ENCODE results near the gene TCF7L1. TPM values are rescaled to one million over a fixed set of nuclear protein-coding genes. Genes with fewer than 3 reads are reported as not detected.
"Not testable (repeated sequence)": the region's sequence is repeated elsewhere in the genome, so short reads cannot be mapped to it uniquely, and the experiment has no call there.

Gene TCF7L1
- total RNA-seq, 1 donor from 2014 or later, result 62.7 TPM

GRCh38 chr2:85152895-85153294 is 19.7 kb downstream of the TCF7L1 start:
- H3K4me1 Mint-ChIP-seq (ENCODE audit: low read depth), result peaks cover 28% of the 10 kb centered on the region

GRCh38 chr2:85154048-85154753 is 21.0 kb downstream of the TCF7L1 start:
- Mint-ChIP-seq H3K4me3 (ENCODE audit: low read depth) (no peak overlapping the region), H3K27me3 (no peaks in the 10 kb centered on the region), H3K4me1 (ENCODE audit: low read depth) (peaks cover 32% of the 10 kb centered on the region), H3K27ac (peak overlapping the region; percentile 9), H3K36me3 (ENCODE audit: insufficient read depth) (peaks cover 6% of the 10 kb centered on the region), H3K9me3 (ENCODE audit: low read depth) (no peaks in the 10 kb centered on the region)
- no peak for TF ChIP-seq CTCF (IDR thresholded peaks at IDR 0.05; ENCODE audit: unreplicated experiment)
- no peak for DNase-seq (ENCODE audit: low spot score, unreplicated experiment)

More at GRCh38 chr2:85152895-85153294, 19.7 kb downstream of the TCF7L1 start:
- no peak for TF ChIP-seq CTCF (IDR thresholded peaks at IDR 0.05; ENCODE audit: unreplicated experiment)
- no peaks in the 10 kb centered on the region for H3K27me3 Mint-ChIP-seq
- no peak overlapping the region for H3K4me3 Mint-ChIP-seq (ENCODE audit: low read depth)
- DNase-seq (ENCODE audit: low spot score, unreplicated experiment), result no peak
- H3K36me3 Mint-ChIP-seq (ENCODE audit: insufficient read depth), result peaks cover 8% of the 10 kb centered on the region
- no peak overlapping the region for H3K27ac Mint-ChIP-seq
- H3K9me3 Mint-ChIP-seq (ENCODE audit: low read depth), result no peaks in the 10 kb centered on the region

DNA sequence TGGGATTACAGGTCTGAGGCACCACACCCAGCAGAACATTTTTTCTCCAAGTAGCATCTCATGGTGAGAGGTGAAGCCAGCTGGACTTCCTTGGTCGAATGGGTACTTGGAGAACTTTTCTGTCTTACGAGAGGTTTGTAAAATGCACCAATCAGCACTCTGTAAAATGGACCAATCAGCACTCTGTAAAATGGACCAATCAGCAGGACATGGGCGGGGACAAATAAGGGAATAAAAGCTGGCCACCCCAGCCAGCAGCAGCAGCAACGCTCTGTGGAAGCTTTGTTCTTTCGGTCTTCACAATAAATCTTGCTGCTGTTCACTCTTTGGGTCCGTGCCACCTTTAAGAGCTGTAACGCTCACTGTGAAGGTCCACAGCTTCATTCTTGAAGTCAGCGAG is 21.9 kb downstream of the TCF7L1 start:
- not testable (repeated sequence) for H3K4me3 Mint-ChIP-seq (ENCODE audit: low read depth); H3K27ac Mint-ChIP-seq; H3K27me3 Mint-ChIP-seq; H3K9me3 Mint-ChIP-seq (ENCODE audit: low read depth); DNase-seq (ENCODE audit: low spot score, unreplicated experiment); H3K36me3 Mint-ChIP-seq (ENCODE audit: insufficient read depth)
- peaks cover 32% of the 10 kb centered on the region for H3K4me1 Mint-ChIP-seq (ENCODE audit: low read depth)

- Mint-ChIP-seq H3K4me3 (ENCODE audit: low read depth) (no peak overlapping the region), H3K27me3 (no peaks in the 10 kb centered on the region), H3K27ac (peak overlapping the region; percentile 79), H3K9me3 (ENCODE audit: low read depth) (no peaks in the 10 kb centered on the region), H3K4me1 (ENCODE audit: low read depth) (peaks cover 33% of the 10 kb centered on the region), H3K36me3 (ENCODE audit: insufficient read depth) (peaks cover 3% of the 10 kb centered on the region)
- DNase-seq (ENCODE audit: low spot score, unreplicated experiment), result no peak
- TF ChIP-seq CTCF (IDR thresholded peaks at IDR 0.05; ENCODE audit: unreplicated experiment), result no peak
Observed at GRCh38 chr2:85156153-85156552, 23.0 kb downstream of the TCF7L1 start.

DNA sequence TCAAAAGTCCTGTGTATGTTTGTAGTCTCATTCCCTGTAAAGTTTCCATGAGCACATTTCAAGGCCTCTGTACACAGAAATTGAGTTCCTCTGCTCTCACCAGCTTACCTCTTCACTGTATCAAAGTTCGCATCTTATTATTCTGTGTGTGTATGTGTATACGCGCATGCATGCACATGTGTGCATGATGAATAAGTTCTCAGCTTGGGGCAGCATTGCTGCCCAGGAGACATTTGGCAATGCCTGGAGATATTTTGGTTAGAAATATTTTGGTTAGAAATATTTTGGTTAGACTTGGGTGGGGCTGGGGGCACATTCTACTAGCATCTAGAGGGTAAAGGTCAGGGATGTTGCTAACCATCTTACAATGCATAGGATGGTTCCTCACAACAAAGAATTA is 23.4 kb downstream of the TCF7L1 start:
- Mint-ChIP-seq H3K27ac (no peak overlapping the region), H3K4me1 (ENCODE audit: low read depth) (peaks cover 35% of the 10 kb centered on the region), H3K36me3 (ENCODE audit: insufficient read depth) (peaks cover 3% of the 10 kb centered on the region), H3K4me3 (ENCODE audit: low read depth) (no peak overlapping the region), H3K9me3 (ENCODE audit: low read depth) (no peaks in the 10 kb centered on the region), H3K27me3 (no peaks in the 10 kb centered on the region)
- TF ChIP-seq CTCF (IDR thresholded peaks at IDR 0.05; ENCODE audit: unreplicated experiment), result no peak
- DNase-seq (ENCODE audit: low spot score, unreplicated experiment), result no peak

- H3K27me3 Mint-ChIP-seq, result no peaks in the 10 kb centered on the region
- H3K36me3 Mint-ChIP-seq (ENCODE audit: insufficient read depth), result peaks cover 3% of the 10 kb centered on the region
- no peak for DNase-seq (ENCODE audit: low spot score, unreplicated experiment)
- no peak overlapping the region for H3K27ac Mint-ChIP-seq
- peaks cover 37% of the 10 kb centered on the region for H3K4me1 Mint-ChIP-seq (ENCODE audit: low read depth)
- no peak overlapping the region for H3K4me3 Mint-ChIP-seq (ENCODE audit: low read depth)
- H3K9me3 Mint-ChIP-seq (ENCODE audit: low read depth), result no peaks in the 10 kb centered on the region
- TF ChIP-seq CTCF (IDR thresholded peaks at IDR 0.05; ENCODE audit: unreplicated experiment), result no peak
Observed at GRCh38 chr2:85157345-85157744, 24.2 kb downstream of the TCF7L1 start.

Data from progenitor cell of endocrine pancreas (in vitro differentiated cells).